GM18511 (cell line): Measurements from ENCODE around the gene PEX11G.
"Not testable (repeated sequence)": the region's sequence is repeated elsewhere in the genome, so short reads cannot be mapped to it uniquely, and the experiment has no call there.

Experiments used
- ATAC-seq: cut with Tn5 transposase; IDR thresholded peaks from one replicate; pipeline ENCODE4 v1.9.1; 2021; ENCODE audit warnings: mild to moderate bottlenecking, moderate library complexity; ENCODE audit not compliant: unreplicated experiment

The PEX11G gene

DNA sequence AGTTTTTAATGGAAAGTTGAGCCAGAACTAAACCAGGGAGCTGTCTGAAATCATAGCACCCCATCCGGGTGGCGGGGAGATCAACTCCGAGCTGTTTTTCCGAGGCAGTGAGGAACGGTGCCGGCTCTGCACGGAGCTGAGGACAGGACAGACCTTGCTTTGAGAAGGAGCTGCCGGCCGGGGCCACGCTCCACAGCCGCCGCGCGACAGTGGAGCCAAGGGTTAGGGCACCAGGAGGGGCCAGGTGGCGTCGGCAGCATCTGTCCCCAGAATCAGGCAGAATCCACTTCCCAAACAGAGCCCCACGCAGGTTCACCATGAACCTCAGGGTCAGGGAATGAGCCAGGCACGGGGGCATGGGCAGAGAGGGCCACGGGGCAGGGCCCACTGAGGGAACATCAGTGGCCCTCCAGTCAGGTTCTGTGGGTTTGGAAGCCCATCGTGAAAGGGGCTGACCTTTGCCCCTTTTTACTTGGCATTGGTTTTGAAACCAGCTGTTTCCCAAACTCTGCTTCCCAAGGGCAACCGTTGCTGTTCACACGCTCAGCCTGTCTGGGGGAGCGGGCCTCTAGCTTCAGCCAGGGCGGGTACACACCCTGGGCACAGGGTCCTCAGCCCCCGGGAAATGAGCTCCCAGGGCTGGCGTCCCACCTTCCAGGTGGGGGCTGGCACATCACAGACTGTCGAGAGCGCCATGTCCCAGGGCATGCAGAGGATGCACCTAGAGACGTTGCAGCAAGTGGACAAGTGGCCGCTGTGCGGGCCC is 18.1 kb downstream of the PEX11G start:
- ATAC-seq, result no peak

- no peak for ATAC-seq
Observed at GRCh38 chr19:7469669-7470285, 19.1 kb downstream of the PEX11G start.

DNA sequence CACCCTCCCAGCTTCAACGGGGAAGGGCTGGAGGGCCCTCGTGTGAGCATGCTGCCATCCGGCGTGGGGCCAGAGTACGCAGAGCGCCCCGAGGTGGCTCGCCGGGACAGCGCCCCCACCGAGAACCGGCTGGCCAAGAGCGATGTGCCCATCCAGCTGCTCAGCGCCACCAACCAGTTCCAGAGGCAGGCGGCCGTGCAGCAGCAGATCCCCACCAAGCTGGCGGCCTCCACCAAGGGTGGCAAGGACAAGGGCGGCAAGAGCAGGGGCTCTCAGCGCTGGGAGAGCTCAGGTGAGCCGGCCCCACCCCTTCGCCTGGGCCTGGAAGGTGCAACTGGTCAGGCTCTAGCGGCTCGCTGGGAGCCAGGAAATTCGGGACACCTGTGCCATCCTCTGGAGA is 20.0 kb downstream of the PEX11G start:
- ATAC-seq, result no peak

- no peak for ATAC-seq
Observed at GRCh38 chr19:7467009-7467989, 21.5 kb downstream of the PEX11G start.

- no peak for ATAC-seq
Observed at GRCh38 chr19:7463575-7463974, 25.3 kb downstream of the PEX11G start.

GRCh38 chr19:7461841-7462629 is 26.8 kb downstream of the PEX11G start:
- ATAC-seq, result no peak

DNA sequence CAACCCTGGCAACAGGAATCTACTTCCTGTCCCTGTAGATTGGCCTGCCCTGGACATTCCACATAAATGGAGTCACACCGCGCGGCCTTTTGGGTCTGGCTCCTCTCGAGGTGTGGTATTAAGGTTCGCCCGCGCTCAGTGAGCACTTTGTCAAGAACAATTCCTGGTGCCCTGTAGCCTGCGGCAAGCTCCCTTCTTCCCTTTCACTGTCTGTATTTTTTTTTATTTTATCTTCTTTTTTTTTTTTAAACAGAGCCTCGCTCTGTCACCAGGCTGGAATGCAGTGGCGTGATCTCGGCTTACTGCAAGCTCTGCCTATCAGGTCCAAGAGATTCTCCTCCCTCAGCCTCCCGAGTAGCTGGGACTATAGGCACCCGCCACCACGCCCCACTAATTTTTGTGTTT is 28.3 kb downstream of the PEX11G start:
- ATAC-seq, result no peak

GRCh38 chr19:7459773-7460172 is 29.1 kb downstream of the PEX11G start:
- ATAC-seq, result no peak

DNA sequence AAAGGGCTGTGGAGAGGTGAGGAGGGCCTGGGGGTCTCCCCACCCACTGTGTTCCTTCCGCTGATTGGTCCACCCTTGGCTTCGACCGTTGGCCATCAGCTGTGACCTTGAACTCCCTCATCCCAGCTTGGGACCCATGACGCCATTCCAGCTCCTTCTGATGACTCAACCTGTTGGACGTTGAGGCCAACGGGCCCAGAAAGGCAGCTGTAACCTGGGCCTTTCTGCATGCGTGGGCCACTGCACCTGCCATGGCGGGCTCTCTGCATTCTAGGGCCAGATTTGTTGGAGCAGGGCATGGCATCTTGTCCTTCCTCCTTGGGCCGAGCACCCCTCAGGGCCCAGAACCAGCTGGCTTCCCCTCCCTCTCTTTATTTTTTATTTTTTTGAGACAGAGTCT is 30.2 kb downstream of the PEX11G start:
- no peak for ATAC-seq

DNA sequence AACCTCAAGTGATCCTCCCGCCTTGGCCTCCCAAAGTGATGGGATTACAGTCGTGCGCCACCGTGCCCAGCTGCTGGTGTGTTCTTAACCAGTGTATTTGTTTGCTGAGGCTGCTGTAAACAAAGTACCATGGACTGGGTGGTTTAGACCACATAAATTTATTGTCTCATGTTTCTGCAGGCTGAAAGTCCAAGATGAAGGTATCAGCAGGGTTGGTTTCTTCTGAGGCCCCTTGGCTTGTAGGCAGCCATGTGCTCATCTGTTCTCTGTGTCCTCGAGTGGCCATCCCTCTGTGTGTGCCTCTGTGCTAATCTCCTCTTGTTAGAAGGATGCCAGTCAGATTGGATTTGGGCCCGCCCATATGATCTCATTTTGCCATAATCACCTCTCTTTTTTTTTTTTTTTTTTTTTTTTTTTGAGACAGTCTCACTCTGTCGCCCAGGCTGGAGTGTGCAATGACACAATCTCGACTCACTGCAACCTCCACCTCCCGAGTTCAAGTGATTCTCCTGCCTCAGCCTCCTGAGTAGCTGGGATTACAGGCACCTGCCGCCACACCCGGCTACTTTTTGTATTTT is 31.8 kb downstream of the PEX11G start:
- no peak for ATAC-seq

GRCh38 chr19:7455600-7456296 is 33.1 kb downstream of the PEX11G start:
- ATAC-seq, result no peak

- no peak for ATAC-seq
Observed at GRCh38 chr19:7454998-7455397, 33.8 kb downstream of the PEX11G start.

GRCh38 chr19:7450243-7451223 is 38.3 kb downstream of the PEX11G start:
- ATAC-seq, result no peak

DNA sequence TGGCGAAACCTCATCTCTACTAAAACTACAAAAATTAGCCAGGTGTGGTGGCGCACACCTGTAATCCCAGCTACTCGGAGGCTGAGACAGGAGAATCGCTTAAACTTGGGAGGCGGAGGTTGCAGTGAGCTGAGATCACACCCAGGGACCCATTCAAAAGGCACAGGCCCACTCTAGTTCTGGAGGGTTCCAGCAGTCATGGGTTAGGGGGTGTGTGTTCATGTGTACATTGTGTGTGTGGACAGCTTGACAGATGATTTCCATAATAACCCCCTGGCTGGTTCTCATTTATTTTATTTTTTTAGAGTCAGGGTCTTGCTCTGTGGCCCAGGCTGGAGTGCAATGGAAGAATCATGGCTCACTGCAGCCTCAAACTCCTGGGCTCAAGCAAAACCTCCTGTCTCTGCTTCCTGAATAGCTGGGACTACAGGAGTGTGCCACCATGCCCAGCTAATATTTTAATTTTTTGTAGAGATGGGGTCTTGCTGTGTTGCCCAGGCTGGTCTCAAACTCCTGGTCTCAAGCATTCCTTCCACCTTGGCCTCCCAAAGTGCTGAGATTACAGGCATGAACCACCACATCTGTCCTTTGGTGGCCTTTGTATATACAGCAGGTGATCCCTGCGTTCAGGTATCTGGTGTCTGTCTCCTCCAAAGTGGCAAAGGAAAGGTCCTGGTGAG is 39.3 kb downstream of the PEX11G start:
- not testable (repeated sequence) for ATAC-seq

GRCh38 chr19:7447648-7448047 is 41.2 kb downstream of the PEX11G start:
- ATAC-seq, result no peak

DNA sequence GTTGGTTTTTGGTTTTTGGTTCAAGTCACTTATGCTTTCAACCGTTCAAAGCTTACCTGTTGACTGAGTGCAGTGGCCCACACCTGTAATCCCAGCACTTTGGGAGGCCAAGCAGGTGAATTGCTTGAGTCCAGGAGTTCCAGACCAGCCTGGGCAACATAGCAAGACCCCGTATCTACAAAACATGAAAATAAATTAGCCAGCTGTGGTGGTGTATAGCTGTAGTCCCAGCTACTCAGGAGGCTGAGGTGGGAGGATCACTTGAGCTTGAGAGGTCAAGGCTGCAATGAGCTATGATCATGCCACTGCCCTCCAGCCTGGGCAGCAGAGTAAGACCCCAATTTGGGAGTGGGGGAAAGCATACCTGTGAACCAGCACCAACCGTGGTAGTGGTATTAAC is 43.7 kb downstream of the PEX11G start:
- ATAC-seq, result no peak

- ATAC-seq, result no peak
Observed at GRCh38 chr19:7444042-7444441, 44.8 kb downstream of the PEX11G start.

DNA sequence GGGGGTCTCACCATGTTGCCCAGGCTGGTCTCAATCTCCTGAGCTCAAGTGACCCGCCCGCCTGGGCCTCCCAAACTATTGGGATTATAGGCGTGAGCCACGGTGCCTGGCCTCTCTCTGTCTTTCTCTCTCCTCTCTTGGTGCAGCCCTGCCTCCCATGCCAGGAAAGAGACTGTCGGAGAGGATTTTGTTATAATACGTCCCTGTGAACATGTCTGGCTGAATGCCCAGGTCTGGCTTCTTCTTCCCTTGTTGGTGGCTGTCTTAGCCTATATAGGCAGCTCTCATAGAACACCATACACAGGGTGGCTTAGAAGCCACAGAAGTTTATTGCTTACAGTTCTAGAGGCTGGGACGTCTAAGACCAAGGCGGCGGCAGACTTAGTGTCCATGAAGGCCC is 46.4 kb downstream of the PEX11G start:
- no peak for ATAC-seq
